VCaP (cell line): Measurements from ENCODE around the gene ZDHHC14.
"Not testable (repeated sequence)": the region's sequence is repeated elsewhere in the genome, so short reads cannot be mapped to it uniquely, and the experiment has no call there.

Source experiments
- H3K27ac ChIP-seq: fragments of 450-650 bp; 2 replicates; pipeline ENCODE4 v1.5.1; 2017
- TF ChIP-seq, protein P1 (sequence below): fragments of 450-650 bp; conservative IDR thresholded peaks from 2 replicates; pipeline ENCODE4 v1.5.1; 2017; ENCODE audit warnings: mild to moderate bottlenecking, moderate library complexity

ZDHHC14 gene

DNA sequence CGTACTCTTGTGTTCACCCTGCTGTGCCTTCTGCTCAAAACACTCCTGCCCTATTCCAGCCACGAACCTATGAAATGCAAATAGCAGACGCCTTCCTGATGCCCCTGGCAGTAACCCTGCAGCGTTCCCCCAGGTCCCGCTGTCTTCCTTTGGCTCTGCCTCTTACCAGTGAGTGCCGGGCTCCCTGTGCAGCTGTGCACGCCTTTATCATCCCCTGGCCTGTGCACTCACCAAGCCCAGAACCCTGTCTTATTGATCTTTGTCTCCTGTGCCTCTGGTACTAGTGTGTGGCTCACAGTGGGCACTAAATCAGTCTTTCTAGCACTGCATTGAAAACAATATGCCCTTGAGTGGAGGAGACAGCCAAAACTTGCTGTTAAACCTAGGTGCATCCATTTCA lies 19.7 kb downstream of the ZDHHC14 start:
- TF ChIP-seq, protein P1, sequence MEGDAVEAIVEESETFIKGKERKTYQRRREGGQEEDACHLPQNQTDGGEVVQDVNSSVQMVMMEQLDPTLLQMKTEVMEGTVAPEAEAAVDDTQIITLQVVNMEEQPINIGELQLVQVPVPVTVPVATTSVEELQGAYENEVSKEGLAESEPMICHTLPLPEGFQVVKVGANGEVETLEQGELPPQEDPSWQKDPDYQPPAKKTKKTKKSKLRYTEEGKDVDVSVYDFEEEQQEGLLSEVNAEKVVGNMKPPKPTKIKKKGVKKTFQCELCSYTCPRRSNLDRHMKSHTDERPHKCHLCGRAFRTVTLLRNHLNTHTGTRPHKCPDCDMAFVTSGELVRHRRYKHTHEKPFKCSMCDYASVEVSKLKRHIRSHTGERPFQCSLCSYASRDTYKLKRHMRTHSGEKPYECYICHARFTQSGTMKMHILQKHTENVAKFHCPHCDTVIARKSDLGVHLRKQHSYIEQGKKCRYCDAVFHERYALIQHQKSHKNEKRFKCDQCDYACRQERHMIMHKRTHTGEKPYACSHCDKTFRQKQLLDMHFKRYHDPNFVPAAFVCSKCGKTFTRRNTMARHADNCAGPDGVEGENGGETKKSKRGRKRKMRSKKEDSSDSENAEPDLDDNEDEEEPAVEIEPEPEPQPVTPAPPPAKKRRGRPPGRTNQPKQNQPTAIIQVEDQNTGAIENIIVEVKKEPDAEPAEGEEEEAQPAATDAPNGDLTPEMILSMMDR, result no peak
- no peak overlapping the region for H3K27ac ChIP-seq

DNA sequence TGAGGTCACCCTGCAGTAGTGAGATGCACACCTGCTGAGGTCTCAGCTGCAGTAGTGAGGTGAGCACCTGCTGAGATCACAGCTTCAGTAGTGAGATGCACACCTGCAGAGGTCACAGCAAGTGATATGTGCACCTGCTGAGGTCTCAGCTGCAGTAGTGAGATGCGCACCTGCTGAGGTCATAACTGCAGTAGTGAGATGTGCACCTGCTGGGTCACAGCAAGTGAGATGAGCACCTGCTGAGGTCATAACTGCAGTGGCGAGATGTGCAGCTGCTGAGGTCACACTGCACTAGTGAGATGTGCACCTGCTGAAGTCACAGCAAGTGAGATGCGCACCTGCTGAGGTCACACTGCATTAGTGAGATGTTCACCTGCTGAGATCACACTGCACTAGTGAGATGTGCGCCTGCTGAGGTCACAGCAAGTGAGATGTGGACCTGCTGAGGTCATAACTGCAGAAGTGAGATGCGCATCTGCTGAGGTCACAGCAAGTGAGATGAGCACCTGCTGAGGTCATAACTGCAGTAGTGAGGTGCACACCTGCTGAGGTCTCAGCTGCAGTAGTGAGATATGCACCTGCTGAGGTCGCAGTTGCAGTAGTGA lies 20.8 kb downstream of the ZDHHC14 start:
- TF ChIP-seq, protein P1, result no peak

DNA sequence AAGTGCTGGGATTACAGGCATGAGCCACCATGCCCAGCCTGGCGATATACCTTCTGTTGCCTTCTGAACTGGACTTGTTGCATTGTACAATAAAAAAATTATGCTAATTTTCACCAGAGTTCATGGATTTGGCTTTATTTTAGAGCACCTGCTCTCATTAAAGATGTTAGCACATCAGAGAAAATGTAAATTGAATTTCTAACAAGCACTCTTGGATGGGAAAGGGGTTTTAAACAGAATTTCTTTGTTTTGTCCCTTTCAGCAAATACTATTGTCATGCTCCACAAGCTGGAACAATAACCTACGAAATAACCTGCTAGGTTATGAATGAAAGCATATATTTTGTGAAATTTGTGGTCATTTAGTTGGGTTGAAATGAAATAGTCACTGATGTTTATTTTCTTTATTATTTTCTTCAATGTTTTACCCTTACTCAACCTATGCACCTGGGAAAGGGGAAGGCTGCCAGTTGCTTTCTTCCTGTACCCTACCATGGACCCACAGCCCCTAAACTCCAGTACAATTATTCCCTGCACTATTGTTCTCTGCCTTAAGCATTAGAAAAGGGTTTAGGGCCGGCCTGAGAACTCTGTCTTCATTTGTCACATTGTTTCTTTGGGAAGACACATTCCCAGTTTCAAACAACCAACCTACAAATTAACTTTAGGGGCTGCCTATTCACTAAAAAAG lies 22.2 kb downstream of the ZDHHC14 start:
- TF ChIP-seq, protein P1, result no peak
- H3K27ac ChIP-seq, result no peak overlapping the region

More for the DNA sequence above, 20.8 kb downstream of the ZDHHC14 start:
- no peak overlapping the region for H3K27ac ChIP-seq

DNA sequence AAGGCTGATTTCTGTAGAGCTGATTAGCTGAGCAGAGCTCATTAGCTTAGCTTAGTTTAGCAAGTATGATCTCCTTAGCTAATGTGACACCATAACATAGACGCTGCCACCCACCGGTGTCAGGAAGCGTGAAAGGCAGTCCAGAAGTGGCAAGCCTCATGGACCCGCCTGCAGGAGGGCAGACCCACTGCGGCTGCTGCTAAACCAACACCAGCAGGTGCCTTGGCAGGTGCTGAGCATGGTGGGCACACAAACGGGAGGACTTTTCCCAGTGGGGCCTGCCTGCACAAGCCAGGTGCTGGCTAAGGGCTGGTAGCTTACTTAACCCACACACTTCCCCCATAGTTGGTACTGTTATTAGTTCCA lies 22.7 kb downstream of the ZDHHC14 start:
- TF ChIP-seq, protein P1, result no peak
- H3K27ac ChIP-seq, result no peak overlapping the region

DNA sequence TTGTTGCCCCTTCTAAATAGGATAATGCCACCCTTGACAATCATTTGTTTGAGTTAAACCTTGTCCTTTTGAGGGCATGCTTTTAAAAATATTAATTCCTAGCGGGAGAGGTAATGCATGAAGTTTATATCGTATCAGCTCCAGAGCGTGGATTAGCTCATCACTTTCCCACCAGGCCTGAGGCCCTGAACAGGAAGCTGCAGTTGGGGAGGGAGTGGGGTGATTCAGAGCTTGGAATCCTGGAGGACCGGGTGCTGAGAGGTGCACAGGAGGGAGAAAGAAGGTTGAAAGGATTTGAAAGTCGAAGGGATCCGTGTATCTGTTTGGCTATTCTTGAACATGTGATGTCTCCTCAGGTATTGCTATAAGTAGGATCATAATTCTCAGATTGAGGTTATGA lies 25.0 kb downstream of the ZDHHC14 start:
- TF ChIP-seq, protein P1, result no peak
- H3K27ac ChIP-seq, result no peak overlapping the region

DNA sequence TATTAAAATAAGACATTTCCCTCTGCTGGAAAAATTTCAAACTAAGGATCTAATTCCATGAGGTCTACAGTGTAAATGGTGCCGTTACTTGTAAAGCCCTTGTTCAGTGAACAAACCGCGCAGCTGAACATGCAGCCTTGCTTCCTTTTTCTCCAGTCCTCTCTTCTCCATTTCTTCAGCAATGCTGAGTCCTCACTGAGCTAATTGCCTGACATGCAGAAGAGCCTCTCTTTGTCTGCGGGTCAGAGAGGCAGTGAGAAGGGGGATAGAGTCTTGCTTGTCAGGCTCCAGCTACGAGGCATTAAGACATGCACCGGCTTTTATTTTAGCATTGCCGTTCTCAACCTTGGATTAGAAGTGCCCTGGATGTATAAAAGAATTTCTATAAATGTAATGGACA lies 25.7 kb downstream of the ZDHHC14 start:
- TF ChIP-seq, protein P1, result no peak
- H3K27ac ChIP-seq, result no peak overlapping the region

DNA sequence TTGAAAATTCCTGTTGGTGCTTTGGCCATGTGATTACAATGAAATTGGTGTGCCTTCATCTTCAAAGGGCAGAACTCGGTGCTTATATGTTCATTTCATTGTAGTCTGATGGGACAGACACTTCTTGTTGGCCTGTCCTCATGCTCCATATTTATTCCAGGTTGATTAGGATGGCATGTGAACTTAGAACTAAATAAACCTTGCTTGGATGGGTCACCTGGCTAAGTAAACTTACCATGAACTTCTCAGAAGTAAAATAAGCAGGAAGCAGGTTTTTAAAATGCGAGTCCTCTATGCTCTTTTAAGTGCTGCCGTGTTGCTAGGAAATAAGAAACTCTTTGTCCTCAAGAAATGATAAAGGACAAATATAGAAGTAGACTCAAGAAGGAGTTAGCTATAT lies 26.7 kb downstream of the ZDHHC14 start:
- TF ChIP-seq, protein P1, result no peak

DNA sequence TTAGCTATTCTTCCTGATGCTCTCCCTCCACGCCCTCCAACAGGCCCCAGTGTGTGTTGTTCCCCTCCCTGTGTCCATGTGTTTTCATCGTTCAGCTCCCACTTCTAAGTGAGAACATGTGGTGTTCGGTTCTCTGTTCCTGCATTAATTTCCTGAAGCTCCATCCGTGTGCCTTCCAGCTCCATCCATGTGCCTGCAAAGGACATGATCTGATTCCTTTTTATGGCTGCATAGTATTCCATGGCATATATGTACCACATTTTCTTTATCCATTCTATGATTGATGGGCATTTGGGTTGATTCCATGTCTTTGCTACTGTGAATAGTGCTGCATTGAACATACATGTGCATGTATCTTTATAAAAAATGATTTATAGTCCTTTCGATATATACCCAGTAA lies 27.4 kb downstream of the ZDHHC14 start:
- not testable (repeated sequence) for H3K27ac ChIP-seq

More for the DNA sequence above, 26.7 kb downstream of the ZDHHC14 start:
- no peak overlapping the region for H3K27ac ChIP-seq
